HEK293 (cell line): ENCODE data around the gene NAV2.

Source experiments
- CTCF ChIA-PET: fragments of 350-600 bp; formaldehyde crosslinking; extraction: SDS; loops from one replicate; lab custom pipeline; 2021; ENCODE audit warnings: antibody characterized with exemption; lab: Yijun Ruan, JAX
- POLR2A ChIA-PET: fragments of 300-600 bp; formaldehyde crosslinking; extraction: SDS; loops from one replicate; lab custom pipeline; 2020; ENCODE audit warnings: antibody characterized with exemption, inconsistent platforms; lab: Yijun Ruan, JAX
- H3K27ac ChIP-seq: fragments of 200-500 bp; sonication (Bioruptor generic); 2 replicates; pipeline ENCODE4 v1.5.1; 2014; ENCODE audit warnings: low read depth, low read length, control low read depth, inconsistent platforms; ENCODE audit errors: extremely low read depth
- H3K36me3 ChIP-seq, 2 experiments: fragments of 200-500 bp in 1 of 2; sonication (Bioruptor generic) in 1 of 2; 1 replicate in 1 of 2; 2 replicates in 1 of 2; pipeline ENCODE4 v1.5.1; 2014 to 2017; ENCODE audit warnings: inconsistent platforms in 2 of 2, low read length in 2 of 2; ENCODE audit not compliant: control insufficient read depth in 2 of 2, insufficient read depth in 1 of 2
- H3K4me1 ChIP-seq: fragments of 200-500 bp; sonication (Bioruptor generic); 2 replicates; pipeline ENCODE4 v1.5.1; 2014; ENCODE audit warnings: mild to moderate bottlenecking, low read length, inconsistent platforms; ENCODE audit not compliant: control insufficient read depth, insufficient read depth
- H3K4me3 ChIP-seq: 2 replicates; pipeline ENCODE4 v1.5.1; 2011; ENCODE audit warnings: low read depth, mild to moderate bottlenecking, control low read depth, low read length, moderate library complexity
- H3K9me3 ChIP-seq: fragments of 200-500 bp; sonication (Bioruptor generic); 2 replicates; pipeline ENCODE4 v1.5.1; 2014; ENCODE audit warnings: low read depth, low read length, inconsistent platforms; ENCODE audit not compliant: control insufficient read depth, insufficient read depth
- EGR2 ChIP-seq: fragments of 450-650 bp; formaldehyde crosslinking; IDR thresholded peaks from 2 replicates; pipeline ENCODE4 v1.5.1; 2016; ENCODE audit warnings: low read depth, missing biosample characterization, missing genetic modification characterization
- FEZF1 ChIP-seq: fragments of 450-650 bp; formaldehyde crosslinking; IDR thresholded peaks from 2 replicates; pipeline ENCODE4 v1.5.1; 2016; ENCODE audit warnings: missing biosample characterization, missing genetic modification characterization
- KLF10 ChIP-seq: fragments of 450-650 bp; IDR thresholded peaks from 2 replicates; pipeline ENCODE4 v1.5.1; 2018; ENCODE audit warnings: missing biosample characterization, mild to moderate bottlenecking, missing genetic modification characterization
- KLF9 ChIP-seq: fragments of 450-650 bp; formaldehyde crosslinking; IDR thresholded peaks from 2 replicates; pipeline ENCODE4 v1.5.1; 2016; ENCODE audit warnings: missing biosample characterization, missing genetic modification characterization, low read depth
- MYNN ChIP-seq: fragments of 450-650 bp; formaldehyde crosslinking; IDR thresholded peaks from 2 replicates; pipeline ENCODE4 v1.5.1; 2016; ENCODE audit warnings: missing biosample characterization, missing genetic modification characterization, borderline replicate concordance
- TRIM28 ChIP-seq: IDR thresholded peaks from 2 replicates; pipeline ENCODE4 v1.6.1; 2011; ENCODE audit warnings: low read length, control low read depth, borderline replicate concordance
- ZFHX2 ChIP-seq: fragments of 450-650 bp; formaldehyde crosslinking; conservative IDR thresholded peaks from 2 replicates; pipeline ENCODE4 v1.5.1; 2016; ENCODE audit warnings: missing biosample characterization, missing genetic modification characterization
- ZFP37 ChIP-seq: fragments of 450-650 bp; formaldehyde crosslinking; IDR thresholded peaks from 2 replicates; pipeline ENCODE4 v1.5.1; 2016; ENCODE audit warnings: missing biosample characterization, missing genetic modification characterization
- ZNF140 ChIP-seq: fragments of 450-650 bp; formaldehyde crosslinking; IDR thresholded peaks from 2 replicates; pipeline ENCODE4 v1.5.1; 2016; ENCODE audit warnings: missing biosample characterization, missing genetic modification characterization
- ZNF248 ChIP-seq: fragments of 450-650 bp; formaldehyde crosslinking; IDR thresholded peaks from 2 replicates; pipeline ENCODE4 v1.5.1; 2017; ENCODE audit warnings: missing biosample characterization, missing genetic modification characterization
- ZNF335 ChIP-seq: fragments of 450-650 bp; formaldehyde crosslinking; conservative IDR thresholded peaks from 2 replicates; pipeline ENCODE4 v1.5.1; 2016; ENCODE audit warnings: missing biosample characterization, missing genetic modification characterization
- ZNF341 ChIP-seq: fragments of 450-650 bp; formaldehyde crosslinking; IDR thresholded peaks from 2 replicates; pipeline ENCODE4; 2016; ENCODE audit warnings: low read depth, missing biosample characterization, missing genetic modification characterization
- ZNF416 ChIP-seq: fragments of 450-650 bp; formaldehyde crosslinking; IDR thresholded peaks from 2 replicates; pipeline ENCODE4 v1.5.1; 2016; ENCODE audit warnings: missing biosample characterization, missing genetic modification characterization
- ZNF426 ChIP-seq: fragments of 450-650 bp; formaldehyde crosslinking; IDR thresholded peaks from 2 replicates; pipeline ENCODE4 v1.5.1; 2017; ENCODE audit warnings: missing biosample characterization, missing genetic modification characterization, mild to moderate bottlenecking, inconsistent platforms, moderate library complexity
- ZNF560 ChIP-seq: fragments of 450-650 bp; formaldehyde crosslinking; IDR thresholded peaks from 2 replicates; pipeline ENCODE4 v1.5.1; 2017; ENCODE audit warnings: missing biosample characterization, missing genetic modification characterization, borderline replicate concordance
- ZNF843 ChIP-seq: fragments of 450-650 bp; formaldehyde crosslinking; IDR thresholded peaks from 2 replicates; pipeline ENCODE4 v1.5.1; 2016; ENCODE audit warnings: missing biosample characterization, missing genetic modification characterization
- ZSCAN30 ChIP-seq: fragments of 450-650 bp; IDR thresholded peaks from 2 replicates; pipeline ENCODE4 v1.5.1; 2018; ENCODE audit warnings: missing biosample characterization, mild to moderate bottlenecking, missing genetic modification characterization, moderate library complexity
- TF ChIP-seq, protein P1 (sequence below): fragments of 450-650 bp; formaldehyde crosslinking; IDR thresholded peaks from 2 replicates; pipeline ENCODE4 v1.5.1; 2016; ENCODE audit warnings: missing biosample characterization, missing genetic modification characterization, borderline replicate concordance
- TF ChIP-seq, protein P2 (sequence below): fragments of 450-650 bp; formaldehyde crosslinking; IDR thresholded peaks from 2 replicates; pipeline ENCODE4 v1.5.1; 2016; ENCODE audit warnings: missing biosample characterization, missing genetic modification characterization
- TF ChIP-seq, protein P3 (sequence below): fragments of 450-650 bp; formaldehyde crosslinking; IDR thresholded peaks from 2 replicates; pipeline ENCODE4 v1.5.1; 2016; ENCODE audit warnings: missing biosample characterization, missing genetic modification characterization
- TF ChIP-seq, protein P4 (sequence below): fragments of 450-650 bp; formaldehyde crosslinking; IDR thresholded peaks from 2 replicates; pipeline ENCODE4 v1.5.1; 2017; ENCODE audit warnings: missing biosample characterization, missing genetic modification characterization

The NAV2 gene

DNA sequence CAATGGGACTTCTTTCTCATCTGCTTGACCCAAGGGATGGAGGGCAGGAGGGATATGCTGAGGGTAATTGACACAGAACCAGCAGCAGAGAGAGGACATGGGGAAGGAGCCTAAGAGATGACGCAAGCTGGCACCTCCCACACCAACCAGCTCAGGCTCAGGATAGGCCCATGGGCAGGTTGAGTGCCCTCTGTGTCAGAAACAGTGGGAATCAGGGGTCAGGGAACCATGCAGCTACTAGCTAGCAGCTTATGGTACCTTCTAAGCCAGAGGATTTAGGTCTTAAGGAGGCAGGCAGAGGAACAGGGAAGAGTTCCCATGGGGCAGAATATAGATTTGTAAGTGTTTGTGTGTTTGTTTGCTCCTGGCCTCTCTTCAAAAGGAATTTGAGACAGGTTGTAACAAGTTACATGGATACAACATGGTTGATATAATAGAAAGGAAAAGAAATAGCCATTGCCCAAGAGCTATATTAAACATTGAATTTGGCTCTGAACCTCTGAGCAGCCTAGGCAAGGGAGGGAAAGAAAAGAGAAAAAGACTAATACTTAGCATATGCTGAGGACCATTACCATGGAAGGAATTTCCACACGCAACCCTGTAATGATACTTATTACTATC, 39.9 kb upstream of the NAV2 start:
- Histone ChIP-seq H3K4me3 (no peak overlapping the region), H3K36me3 (no peaks in the 10 kb centered on the region), H3K9me3 (no peaks in the 10 kb centered on the region), H3K27ac (no peak overlapping the region), H3K4me1 (peaks cover 4% of the 10 kb centered on the region; the same call in 1 of the 2 replicates)
- ChIA-PET POLR2A (no interaction called here), CTCF (interaction anchor here (1.1 kb wide), 1 partner anchor 18 kb away, joined by 3 read pairs; no protein-coding TSS in a partner anchor)
- TF ChIP-seq ZNF426 (tag by site-specific recombination) = no peak
- TF ChIP-seq ZFHX2 (tag by site-specific recombination) = 0 out of 2 replicates have a peak, but pooled peaks have one; percentile 20

DNA sequence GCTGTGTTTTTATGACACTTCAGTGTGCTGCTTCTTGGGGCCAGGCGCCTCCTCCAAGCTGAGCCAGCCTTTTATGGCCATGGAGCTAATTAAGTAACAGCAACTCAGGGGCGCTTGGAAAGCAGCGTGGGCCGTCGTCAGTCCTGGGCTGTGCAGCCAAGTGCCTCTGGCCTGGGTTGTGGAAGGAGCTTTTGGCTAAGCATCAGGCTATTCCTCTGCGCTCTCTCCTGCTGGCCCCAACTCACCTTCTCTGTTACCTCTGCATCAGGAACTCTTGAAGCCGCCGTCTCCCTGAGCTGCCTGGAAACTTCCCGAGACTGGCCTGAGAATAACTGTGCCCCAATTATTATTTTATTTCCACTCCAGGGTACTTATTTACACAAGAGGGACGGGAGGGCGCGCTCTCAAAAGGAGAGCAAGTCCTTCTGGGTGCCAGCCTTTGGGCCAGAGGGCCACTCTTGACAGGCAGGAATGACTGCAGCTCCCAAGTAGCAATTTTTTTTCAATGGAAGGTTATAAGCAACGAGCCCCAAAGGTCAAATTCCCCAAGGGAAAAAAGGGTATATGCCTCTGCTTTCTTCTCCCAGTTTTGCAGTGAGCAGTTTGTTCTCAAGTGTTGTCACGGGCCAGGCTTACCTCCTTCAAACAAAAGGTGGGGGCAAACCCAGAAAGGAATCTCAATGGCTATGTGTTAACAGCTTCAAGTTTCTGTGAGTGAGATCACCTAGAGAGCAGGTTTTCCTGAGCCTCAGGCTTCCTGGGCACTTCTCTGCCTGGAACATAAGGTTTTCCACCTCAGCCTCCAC, 38.5 kb upstream of the NAV2 start:
- Histone ChIP-seq H3K4me3 (no peak overlapping the region), H3K4me1 (peaks cover 4% of the 10 kb centered on the region; the same call in 1 of the 2 replicates), H3K27ac (no peak overlapping the region), H3K36me3 (no peaks in the 10 kb centered on the region), H3K9me3 (no peaks in the 10 kb centered on the region)
- ChIA-PET POLR2A (no interaction called here), CTCF (interaction anchor here (0.7 kb wide), 1 partner anchor 116 kb away, joined by 3 read pairs; no protein-coding TSS in a partner anchor)
- TF ChIP-seq ZNF341 (tag by site-specific recombination) = peak; percentile 71
- TF ChIP-seq, protein P1, sequence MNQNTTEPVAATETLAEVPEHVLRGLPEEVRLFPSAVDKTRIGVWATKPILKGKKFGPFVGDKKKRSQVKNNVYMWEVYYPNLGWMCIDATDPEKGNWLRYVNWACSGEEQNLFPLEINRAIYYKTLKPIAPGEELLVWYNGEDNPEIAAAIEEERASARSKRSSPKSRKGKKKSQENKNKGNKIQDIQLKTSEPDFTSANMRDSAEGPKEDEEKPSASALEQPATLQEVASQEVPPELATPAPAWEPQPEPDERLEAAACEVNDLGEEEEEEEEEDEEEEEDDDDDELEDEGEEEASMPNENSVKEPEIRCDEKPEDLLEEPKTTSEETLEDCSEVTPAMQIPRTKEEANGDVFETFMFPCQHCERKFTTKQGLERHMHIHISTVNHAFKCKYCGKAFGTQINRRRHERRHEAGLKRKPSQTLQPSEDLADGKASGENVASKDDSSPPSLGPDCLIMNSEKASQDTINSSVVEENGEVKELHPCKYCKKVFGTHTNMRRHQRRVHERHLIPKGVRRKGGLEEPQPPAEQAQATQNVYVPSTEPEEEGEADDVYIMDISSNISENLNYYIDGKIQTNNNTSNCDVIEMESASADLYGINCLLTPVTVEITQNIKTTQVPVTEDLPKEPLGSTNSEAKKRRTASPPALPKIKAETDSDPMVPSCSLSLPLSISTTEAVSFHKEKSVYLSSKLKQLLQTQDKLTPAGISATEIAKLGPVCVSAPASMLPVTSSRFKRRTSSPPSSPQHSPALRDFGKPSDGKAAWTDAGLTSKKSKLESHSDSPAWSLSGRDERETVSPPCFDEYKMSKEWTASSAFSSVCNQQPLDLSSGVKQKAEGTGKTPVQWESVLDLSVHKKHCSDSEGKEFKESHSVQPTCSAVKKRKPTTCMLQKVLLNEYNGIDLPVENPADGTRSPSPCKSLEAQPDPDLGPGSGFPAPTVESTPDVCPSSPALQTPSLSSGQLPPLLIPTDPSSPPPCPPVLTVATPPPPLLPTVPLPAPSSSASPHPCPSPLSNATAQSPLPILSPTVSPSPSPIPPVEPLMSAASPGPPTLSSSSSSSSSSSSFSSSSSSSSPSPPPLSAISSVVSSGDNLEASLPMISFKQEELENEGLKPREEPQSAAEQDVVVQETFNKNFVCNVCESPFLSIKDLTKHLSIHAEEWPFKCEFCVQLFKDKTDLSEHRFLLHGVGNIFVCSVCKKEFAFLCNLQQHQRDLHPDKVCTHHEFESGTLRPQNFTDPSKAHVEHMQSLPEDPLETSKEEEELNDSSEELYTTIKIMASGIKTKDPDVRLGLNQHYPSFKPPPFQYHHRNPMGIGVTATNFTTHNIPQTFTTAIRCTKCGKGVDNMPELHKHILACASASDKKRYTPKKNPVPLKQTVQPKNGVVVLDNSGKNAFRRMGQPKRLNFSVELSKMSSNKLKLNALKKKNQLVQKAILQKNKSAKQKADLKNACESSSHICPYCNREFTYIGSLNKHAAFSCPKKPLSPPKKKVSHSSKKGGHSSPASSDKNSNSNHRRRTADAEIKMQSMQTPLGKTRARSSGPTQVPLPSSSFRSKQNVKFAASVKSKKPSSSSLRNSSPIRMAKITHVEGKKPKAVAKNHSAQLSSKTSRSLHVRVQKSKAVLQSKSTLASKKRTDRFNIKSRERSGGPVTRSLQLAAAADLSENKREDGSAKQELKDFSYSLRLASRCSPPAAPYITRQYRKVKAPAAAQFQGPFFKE (tag by site-specific recombination) = no peak
- TF ChIP-seq, protein P2, sequence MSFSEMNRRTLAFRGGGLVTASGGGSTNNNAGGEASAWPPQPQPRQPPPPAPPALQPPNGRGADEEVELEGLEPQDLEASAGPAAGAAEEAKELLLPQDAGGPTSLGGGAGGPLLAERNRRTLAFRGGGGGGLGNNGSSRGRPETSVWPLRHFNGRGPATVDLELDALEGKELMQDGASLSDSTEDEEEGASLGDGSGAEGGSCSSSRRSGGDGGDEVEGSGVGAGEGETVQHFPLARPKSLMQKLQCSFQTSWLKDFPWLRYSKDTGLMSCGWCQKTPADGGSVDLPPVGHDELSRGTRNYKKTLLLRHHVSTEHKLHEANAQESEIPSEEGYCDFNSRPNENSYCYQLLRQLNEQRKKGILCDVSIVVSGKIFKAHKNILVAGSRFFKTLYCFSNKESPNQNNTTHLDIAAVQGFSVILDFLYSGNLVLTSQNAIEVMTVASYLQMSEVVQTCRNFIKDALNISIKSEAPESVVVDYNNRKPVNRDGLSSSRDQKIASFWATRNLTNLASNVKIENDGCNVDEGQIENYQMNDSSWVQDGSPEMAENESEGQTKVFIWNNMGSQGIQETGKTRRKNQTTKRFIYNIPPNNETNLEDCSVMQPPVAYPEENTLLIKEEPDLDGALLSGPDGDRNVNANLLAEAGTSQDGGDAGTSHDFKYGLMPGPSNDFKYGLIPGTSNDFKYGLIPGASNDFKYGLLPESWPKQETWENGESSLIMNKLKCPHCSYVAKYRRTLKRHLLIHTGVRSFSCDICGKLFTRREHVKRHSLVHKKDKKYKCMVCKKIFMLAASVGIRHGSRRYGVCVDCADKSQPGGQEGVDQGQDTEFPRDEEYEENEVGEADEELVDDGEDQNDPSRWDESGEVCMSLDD (tag by site-specific recombination) = no peak
- peak; percentile 68; the same call in 1 of the 2 replicates for TF ChIP-seq TRIM28
- no peak for TF ChIP-seq ZNF560 (tag by site-specific recombination)
- no peak for TF ChIP-seq ZFP37 (tag by site-specific recombination)
- TF ChIP-seq, protein P3, sequence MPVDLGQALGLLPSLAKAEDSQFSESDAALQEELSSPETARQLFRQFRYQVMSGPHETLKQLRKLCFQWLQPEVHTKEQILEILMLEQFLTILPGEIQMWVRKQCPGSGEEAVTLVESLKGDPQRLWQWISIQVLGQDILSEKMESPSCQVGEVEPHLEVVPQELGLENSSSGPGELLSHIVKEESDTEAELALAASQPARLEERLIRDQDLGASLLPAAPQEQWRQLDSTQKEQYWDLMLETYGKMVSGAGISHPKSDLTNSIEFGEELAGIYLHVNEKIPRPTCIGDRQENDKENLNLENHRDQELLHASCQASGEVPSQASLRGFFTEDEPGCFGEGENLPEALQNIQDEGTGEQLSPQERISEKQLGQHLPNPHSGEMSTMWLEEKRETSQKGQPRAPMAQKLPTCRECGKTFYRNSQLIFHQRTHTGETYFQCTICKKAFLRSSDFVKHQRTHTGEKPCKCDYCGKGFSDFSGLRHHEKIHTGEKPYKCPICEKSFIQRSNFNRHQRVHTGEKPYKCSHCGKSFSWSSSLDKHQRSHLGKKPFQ (tag by site-specific recombination) = no peak
- 0 out of 2 replicates have a peak, but pooled peaks have one; percentile 11 for TF ChIP-seq FEZF1 (tag by site-specific recombination)
- no peak for TF ChIP-seq ZNF248
- TF ChIP-seq KLF9 (tag by site-specific recombination) = no peak
- TF ChIP-seq, protein P4, sequence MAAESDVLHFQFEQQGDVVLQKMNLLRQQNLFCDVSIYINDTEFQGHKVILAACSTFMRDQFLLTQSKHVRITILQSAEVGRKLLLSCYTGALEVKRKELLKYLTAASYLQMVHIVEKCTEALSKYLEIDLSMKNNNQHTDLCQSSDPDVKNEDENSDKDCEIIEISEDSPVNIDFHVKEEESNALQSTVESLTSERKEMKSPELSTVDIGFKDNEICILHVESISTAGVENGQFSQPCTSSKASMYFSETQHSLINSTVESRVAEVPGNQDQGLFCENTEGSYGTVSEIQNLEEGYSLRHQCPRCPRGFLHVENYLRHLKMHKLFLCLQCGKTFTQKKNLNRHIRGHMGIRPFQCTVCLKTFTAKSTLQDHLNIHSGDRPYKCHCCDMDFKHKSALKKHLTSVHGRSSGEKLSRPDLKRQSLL (tag by site-specific recombination) = peak; percentile 75; the same call in 1 of the 2 replicates
- TF ChIP-seq ZSCAN30 (tag by site-specific recombination) = 0 out of 2 replicates have a peak, but pooled peaks have one; percentile 21
- no peak for TF ChIP-seq MYNN
- no peak for TF ChIP-seq ZNF416 (tag by site-specific recombination)
- no peak for TF ChIP-seq ZNF843
- 0 out of 2 replicates have a peak, but pooled peaks have one; percentile 35 for TF ChIP-seq ZNF335
- TF ChIP-seq KLF10 (tag by site-specific recombination) = no peak
- peak; percentile 10; the same call in 1 of the 2 replicates for TF ChIP-seq EGR2 (tag by site-specific recombination)
- TF ChIP-seq ZNF140 (tag by site-specific recombination) = no peak
